Activated CD4-positive, CD25-positive, alpha-beta regulatory T cell (primary cell): Measurements from ENCODE around the gene CCR1.
"Not testable (repeated sequence)": the region's sequence is repeated elsewhere in the genome, so short reads cannot be mapped to it uniquely, and the experiment has no call there.

Experiments
- DNase-seq, 4 experiments: peaks; one replicate each; lab custom pipeline; 2025; lab: John Stamatoyannopoulos, UW

CCR1 gene

DNA sequence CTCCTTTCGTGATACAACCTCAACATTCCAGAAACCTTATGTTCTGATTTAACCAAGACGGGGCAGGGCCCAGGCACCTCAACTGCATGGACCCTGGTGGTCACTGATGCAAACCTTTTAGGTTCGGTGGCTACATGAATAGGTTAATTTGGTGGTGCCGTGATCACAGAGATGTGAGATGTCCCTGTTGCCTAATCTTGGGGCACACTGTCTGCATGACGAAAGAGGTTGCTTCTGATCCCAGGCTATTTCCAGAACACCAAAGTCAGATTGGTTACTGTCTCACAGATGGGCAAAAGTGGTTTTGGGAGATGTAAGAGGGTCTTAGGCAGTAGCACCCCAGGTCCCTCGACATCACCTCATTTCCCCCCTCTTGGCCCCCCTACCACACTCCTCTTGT is 4.0 kb upstream of the CCR1 start:
- no peak for DNase-seq

DNA sequence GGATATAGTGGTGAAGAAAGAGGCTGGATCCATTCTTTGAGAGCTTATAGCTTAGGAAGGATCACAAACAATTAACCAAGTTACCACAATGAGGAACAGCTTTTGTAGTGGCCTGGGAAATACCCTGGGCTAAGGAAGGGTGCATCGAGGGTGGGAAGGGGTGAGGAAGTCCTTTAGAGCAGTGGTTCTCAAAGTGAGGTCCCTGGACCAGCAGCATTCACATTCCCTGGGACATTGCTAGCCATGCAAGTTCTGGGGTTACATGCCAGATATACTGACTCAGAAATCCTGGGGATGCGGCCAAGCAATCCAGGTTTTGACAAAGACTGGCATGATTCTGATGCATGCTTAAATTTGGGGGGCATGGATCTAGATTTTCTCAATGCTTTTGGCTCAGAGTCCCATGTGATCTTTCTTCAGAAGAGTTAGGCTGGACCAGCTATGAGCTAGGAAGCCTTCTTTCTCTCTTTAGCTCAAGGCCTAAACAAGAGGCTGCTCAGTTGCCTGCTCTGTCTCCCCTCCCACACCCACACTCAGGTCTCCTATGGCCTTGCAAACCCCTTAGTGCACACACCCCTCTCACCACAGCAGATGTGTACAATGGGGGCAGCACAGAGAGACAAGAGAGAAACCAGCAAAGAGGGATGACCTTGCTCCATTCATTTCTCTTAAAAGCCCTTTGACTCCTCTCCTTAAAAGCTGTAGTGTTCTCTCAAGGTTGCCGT is 1.8 kb upstream of the CCR1 start:
- DNase-seq, result no peak

DNA sequence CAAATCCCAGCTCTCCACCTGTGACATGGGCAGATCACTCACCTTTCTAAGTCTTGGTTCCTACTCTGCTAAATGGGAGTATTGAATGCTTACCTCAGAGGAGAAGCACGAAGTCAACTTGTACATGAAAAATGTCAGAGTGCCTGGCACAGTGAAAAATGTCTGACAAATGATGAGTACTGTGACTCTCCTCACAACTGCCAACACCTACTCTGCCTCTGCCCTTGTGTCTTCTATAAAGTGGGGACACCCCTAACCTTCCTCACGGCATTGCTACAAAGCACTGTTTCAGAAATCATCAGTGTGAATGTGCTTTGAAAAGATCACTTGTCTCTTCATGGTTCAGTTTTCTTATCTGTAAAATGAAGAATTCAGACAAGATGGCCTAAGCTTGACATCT is 940 bp upstream of the CCR1 start:
- DNase-seq, result no peak

DNA sequence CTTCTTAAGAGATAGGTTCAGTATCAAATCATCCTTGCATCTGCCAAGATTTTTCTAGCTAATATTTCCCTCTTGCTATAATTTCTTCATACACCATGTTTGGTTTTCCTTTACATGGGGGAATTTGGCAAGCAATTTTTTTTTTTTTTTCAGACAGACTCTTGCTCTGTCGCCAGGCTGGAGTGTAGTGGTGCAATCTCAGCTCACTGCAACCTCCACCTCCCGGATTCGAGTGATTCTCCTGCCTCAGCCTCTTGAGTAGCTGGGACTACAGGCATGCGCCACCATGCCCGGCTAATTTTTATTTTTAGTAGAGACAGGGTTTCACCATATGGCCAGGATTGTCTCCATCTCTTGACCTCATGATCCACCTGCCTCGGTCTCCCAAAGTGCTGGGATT is 599 bp downstream of the CCR1 start:
- DNase-seq, result not testable (repeated sequence)

DNA sequence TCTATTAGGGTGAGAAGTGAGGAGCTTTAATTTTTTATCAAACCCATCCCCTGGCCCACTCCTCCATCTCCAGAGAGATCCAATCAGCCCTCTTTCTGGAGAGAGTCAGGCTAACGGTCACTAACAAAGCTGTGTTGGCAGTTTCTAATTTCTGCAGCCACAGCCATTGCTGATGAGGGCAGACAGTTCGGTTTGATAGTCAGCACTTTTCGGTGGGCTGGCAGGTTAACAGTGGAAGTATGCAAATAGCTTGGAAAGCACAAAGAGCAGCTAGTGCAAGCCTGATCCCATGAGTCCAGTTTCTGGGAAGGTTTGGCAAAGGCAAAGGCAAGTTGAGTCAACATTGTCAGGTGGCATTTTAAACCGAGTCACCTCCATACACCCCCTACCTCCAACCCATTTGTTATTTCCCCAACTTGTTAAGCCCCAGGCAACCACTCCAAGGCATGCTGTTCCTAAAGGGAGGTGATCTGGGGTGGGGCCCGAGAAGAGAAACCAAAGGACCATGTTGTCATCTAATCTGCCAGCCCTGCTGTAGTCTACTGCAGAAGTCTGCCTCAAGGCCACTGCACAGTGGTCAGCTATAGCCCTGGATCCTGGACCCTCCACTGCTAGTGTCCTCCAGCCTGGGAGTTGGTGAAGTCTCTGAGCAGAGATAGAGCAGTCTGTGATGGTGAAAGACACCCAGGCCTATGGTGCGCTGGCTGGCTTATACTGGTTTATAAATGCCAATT is 1.7 kb downstream of the CCR1 start:
- no peak for DNase-seq

DNA sequence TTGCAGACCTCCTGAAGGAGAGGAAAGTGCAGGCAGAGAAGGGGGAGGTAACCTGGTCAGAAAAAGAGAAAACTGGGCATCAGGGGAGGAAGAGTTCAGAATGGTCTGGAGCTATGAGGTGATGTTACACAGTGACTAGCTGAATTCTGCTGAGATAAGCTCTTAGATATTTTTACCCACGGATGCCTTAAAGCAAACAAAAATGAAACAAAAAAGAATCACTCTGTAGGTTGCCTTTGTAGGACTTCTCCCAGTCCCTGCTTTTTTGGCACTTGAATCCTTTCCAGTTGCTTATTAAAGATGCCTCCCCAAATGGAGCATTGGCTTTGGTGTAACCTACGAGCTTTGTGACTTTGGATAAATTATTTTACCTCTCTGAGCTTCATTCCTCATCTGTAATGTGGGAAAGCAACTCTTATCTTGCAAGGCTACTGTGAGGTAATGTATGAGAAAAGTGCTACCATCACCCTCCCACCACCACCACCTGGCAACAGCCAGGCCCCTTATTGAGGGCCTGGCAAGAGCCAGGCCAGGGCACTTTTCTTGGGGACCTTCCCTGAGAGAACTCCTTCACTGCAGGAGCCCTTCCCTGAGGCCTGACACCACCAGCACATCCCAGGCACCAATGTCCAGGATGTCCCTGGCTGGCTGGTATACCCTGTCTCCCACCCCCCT is 2.7 kb downstream of the CCR1 start:
- DNase-seq, result no peak

DNA sequence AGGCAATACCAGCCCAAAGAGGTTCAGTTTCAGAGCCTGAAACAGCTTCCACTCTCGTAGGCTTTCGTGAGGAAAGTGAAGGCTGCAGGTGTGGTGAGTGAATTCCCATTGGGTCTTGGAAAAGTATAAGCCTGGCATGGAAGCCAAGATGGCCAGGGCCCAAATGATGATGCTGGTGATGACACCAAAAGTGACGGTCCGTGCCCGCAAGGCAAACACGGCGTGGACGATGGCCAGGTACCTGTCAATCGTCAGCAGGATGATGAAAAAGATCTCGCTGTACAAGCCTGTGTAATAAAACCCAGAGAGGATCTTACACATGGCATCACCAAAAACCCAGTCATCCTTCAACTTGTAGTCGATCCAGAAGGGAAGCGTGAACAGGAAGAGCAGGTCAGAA is 4.4 kb downstream of the CCR1 start:
- DNase-seq, result no peak

DNA sequence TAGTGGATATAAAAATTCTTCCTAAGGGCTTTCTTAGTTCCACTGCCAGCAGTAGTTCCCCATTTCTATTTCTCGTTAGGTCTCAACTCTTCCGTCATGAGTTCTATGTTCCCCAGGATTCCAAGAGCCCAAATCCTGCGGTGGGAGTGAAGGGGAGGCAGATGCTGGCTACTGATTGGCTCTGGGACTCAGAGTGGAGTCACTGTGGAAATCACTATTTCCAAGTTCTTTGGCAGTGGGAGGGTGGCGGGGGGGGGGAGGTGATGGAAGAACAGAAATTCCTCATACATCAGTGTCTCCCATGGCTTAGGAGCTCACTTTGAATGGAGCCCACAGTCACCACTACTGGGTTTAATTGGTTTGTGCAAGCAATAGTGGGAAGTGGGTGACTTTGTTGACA is 5.6 kb downstream of the CCR1 start:
- DNase-seq, result no peak

DNA sequence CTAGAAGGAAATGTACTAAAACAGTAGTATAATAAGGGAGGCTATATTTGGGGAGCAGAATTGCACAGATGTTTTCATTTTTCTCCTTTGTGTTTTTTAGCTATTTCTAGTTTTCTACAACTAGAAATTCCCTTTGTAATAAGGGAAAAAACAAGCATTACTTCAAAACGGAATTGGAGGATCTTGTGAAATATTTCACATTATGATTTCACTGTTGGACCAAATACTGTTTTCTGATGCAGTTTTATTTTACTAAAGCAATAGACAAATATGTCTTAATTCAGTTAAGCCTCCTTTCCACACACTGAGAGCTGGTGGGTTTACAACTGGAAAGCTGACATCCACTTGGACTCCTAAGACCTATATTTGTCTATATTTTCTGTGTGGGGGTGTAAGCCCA is 7.3 kb downstream of the CCR1 start:
- no peak for DNase-seq

DNA sequence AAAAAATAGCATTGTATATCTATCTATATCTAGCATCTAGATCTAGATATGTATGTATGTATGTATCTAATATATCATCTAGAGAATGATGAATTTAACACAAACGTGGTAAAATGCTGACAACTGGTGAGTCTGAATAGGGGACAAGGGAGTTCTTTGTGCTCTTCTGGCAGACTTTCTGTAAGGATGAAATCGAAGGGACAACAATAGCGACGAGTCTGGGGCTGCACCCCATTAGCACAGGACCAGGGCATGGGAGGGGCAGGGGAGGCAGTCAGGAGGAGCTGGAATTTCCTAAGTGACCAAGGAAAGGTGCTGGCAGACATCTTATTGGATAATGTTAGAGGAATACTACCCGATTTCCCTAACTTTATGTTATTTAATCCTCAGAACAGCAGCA is 7.9 kb downstream of the CCR1 start:
- no peak for DNase-seq

DNA sequence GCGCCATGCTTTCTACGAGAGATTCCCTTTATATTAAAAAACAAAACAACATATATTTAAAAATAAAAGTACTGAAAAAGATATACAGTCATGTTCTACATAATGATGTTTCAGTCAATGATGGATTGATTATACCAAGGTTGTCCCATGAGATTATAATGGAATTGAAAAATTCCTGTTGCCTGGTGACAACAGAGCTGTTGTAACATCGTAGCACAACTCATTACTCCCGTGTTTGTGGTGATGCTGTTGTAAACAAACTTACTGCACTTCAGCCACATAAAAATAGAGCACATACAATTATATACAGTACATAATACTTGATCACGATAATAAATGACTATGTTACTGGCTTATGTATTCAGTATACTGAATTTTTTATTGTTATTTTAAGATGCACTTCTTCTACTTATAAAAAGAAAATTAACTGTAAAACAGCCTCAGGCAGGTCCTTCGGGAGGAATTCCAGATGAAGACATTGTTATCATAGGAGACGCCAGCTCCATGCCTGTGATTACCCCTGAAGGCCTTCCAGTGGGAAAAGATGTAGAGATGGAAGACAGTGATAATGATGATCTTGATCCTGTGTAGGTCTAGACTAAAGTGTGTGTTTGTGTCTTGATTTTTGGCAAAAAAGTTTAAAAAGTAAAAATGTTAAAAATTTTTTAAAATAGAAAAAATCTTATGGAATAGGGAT is 11.7 kb downstream of the CCR1 start:
- DNase-seq, result no peak

DNA sequence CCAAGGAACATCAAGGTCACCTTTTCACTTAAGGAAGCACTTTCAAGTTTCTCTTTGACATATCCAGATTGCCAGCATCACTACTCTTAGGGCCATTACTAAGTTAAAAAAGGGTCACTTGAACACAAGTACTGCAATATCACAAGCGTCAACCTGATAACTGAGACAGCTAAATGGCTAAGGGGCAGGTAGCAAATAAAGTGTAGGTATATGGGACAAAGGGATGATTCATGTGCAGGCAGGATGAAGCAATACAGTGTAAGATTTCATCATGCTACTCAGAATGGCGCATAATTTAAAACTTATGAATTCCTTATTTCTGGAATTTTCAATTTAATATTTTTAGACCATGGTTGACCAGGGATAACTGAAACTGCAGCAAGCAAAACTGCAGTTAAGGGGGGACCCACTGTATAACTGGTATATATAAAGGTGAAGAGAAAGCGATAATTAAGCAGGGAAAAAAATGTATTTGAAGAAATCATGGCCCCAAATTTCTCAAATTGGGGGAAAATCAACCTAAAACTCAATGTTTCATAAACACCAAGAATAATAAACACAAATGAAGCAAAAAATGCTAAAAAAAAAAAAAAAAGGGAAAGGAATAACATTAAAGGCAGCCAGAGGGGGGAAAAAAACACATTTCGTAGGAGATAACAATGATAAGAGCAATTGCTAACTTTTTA is 13.1 kb downstream of the CCR1 start:
- no peak for DNase-seq

DNA sequence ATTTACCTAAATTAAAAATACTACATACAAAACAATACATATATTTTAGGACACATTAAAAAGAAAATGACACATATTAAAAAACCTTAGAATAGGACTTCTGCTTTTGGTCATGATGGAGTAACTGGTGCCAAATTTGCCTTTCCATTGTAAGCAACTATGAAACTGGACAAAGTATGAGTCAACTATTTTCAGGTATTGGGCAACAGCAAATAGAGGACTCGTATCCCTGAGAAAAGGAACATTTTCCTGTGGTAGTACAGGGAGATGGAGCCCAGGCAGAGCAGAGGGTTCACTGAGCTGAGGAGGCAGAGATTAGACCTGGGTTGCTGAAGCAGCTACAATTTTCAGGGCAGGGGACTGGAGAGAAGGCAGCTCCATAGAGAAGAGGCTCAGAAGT is 14.7 kb downstream of the CCR1 start:
- no peak for DNase-seq

DNA sequence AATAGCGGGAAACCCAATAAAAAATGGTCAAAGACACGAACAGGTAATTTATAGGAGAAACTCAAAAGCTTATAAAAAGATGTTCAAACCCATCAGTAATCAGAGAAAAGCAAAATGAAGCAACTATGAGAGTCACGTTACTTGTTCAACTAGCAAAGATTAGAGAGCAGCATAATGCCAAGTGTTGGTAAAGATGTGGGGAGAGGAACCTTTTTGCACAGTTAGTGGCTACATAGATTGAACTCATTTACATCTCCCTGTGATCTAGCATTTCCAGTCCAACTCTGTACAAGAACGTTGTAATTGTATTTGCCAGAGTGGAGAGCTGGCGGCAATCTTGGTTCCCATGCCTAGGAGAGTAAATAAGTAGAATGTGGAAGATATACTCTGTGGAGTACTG is 15.2 kb downstream of the CCR1 start:
- no peak for DNase-seq

DNA sequence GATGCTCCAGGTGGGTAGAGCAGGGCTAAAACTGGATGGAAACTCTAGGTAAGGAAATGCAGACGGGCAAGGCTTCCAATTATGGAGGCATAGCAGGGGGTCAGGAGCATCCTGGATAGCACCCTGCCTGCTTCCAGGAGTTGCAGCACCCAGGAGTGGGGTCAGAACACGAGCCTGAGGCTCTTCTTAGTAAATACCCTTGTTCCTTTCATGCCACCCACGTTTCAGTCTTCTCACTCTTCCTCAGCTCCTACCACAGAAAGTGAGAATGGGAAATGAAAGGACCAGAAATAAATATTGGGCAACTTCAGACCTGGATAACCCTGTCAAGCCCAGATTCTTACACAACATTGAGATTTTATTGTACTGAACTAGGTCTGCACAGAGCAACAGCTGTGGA is 16.4 kb downstream of the CCR1 start:
- no peak for DNase-seq

DNA sequence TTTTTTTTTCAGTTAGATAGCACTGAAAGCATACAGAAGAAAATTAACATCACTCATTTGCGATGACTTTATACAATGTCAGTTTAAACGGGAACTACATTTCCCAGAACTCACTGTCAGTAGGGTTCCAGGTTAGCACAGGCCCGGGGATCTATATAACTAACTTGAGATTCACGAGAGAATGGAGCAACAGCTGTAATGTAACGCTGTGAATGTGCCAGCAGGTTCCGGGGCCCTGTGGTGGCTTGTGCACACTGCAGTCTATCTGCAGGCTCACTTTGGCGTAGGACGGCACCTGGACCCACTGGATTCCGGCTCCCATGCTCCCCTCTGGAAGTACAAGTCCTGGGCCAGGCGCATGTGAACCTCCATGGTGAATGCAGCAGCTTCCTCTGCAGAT is 19.4 kb downstream of the CCR1 start:
- no peak for DNase-seq

DNA sequence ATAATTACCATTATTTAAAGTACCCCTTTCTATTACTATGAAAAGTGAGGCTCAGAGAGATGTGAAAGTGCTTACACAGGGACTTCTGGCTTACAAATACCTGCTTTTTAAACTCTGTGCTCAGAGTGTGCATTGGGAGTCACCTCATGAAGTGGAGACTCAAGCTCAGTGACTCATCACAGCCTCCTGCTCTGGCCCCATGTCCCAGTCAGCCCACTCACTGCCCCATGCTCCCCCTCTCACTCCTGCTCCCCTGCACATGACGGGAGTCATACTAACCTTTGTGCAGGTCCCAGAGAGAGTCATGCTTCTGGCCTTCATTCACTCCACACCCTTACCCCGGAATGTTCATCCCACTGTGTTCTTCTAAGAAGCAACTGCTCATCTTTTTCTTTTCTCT is 20.2 kb downstream of the CCR1 start:
- no peak for DNase-seq

DNA sequence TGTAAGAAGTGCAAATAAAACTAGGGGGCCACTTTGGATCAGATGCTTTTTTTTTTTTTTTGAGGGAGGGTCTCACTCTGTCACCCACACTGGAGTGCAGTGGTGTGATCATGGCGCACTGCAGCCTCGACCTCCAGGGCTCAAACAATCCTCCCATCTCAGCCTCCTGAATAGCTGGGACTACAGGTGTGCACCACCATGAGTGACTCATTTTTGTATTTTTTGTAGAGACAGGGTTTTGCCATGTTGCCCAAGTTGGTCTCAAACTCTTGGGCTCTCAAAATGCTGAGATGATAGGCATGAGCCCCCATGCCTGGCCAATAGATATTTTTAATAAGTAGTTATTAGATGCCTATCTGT is 20.8 kb downstream of the CCR1 start:
- no peak for DNase-seq

DNA sequence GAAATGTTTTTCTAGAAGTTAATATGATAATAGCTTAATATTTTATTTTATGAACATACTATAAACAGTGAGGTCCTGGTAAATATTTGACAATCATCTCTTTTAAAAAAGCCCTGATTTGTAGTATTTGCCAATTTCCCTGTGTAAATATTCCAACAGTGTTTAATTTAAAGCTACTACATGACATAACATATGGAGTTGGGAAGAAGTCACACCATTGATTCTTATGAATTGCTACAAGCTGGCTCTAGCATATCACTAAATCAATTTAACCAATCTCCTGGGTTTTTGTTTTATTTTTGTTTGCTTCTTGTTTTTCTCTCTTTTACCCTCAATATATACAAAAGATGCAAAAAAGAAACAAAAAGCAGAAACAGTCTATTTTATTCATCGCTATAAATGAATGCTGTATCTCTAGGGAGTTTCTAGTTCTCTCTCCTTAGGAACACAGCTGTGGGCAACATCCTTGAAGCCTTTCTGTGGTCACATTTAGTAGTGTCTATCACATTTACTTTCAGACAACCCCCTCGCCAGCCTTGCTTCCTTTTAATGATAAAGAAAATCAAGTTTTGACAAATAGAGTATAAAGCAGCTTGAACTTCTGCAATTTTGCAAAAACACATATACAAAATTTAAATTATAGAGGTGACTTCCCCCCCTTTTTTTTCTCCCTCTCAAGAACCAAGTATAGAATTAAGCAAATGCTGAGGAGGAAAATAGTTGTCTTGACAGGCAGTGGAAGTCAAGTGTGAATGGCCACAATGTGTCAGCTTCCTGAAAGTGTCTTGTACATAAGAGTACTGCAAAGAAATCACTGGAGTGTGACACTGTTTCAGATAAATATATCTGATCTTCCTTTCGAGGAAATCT is 21.4 kb downstream of the CCR1 start:
- DNase-seq, result no peak

DNA sequence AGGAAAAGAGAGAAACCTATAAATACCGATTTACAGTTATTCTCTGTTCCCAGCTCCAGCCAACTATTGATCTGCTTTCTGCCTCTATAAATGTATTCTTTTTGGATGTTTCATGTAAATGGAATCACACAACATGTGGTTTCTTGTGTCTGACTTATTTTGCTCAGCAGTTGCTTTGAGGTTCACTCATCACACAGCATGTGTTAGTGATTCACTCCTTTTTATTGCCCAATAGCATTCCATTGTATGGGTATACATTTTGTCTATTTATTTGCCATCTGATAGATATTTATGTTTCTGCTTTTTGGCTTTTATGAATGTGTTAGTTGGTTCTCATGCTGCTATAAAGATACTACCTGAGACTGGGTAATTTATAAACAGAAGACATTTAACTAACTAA is 23.6 kb downstream of the CCR1 start:
- no peak for DNase-seq

DNA sequence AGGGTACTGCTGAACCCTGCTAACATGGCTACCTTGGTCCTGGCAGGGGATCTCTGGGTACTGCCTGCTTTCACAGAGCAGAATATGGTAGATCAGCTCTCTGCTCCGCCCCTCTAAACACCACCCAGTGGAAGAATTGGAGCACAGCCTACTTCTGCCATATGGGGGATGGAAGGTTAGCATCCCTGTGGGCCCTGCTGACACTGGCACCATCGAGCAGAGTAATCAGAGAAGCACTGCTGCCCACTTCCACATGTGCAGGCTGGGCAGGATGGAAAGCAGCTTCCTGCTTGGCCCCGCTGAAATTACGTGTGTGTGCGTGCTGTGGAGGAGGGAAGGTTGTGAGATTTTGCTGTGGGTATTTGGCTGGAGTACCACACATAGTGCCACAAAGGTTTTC is 24.8 kb downstream of the CCR1 start:
- DNase-seq, result no peak
